Stimulated activated CD4-positive, alpha-beta T cell treated with anti-CD3 and anti-CD28 coated beads, TNF-alpha, amount 100 ng/mL, for 48 hours (primary cell): ENCODE measurements around the gene PTPN21.

Source experiments
- DNase-seq, 3 donors: peaks; one replicate each; pipeline ENCODE4 v3.0.0-alpha.2; 2020; ENCODE audit warnings: low read depth in 3 of 3

PTPN21 gene

DNA sequence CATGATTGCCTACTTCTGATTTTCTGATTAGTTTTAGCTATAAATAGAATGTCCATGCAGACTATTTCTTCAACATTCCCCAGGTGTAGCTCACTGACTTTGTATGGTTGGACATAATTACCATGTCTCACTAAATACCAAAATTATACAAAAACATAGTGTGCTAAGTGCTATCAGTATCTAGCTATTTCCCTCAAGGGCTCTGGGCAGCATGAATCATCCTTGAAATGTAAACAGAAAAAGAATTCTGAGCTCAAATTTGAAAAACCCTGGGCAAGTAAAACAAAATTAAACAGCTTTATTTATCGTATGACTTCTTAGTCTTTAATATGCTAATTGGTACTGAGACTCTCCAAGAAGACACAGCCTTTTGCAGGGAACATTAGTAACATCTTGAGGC, 86.4 kb downstream of the PTPN21 start:
- DNase-seq = no peak

DNA sequence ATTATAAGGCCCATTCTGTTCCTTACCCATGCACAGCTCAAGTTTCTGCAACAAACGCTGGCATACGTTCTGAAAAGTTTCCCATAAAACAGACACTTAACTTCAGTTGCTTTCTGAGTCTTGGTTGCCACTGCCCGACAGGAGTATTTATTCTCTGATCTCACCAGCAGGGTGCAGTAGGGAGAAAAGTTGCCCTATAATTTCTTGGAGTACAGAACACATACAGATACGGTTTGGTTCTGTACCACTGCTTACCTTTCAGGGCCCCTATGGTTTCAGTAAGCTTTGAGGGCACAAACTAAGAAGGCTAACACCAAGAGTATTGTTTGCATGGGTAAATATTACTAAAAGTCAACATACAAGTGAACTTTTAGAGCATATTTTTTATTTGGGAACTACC, 91.5 kb downstream of the PTPN21 start:
- peak in 1 of 3 donors; percentile 20 for DNase-seq

DNA sequence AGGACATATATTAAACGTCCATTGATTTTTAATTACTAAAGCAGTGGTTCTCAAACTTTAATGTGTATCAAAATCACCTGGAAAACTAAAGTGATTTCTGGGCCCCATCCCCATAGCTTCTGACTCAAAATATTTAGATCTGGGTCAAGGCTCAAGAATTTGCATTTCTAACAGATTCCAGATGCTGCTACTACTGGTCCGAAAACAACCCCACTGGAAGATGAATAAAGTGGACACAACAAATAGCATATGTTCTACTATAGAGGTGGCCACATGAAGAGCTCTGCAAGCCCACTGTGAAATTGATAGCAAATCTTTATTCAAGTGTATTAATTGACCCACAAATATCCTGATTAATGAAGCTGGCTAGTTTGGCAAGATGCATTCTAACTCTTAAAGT, 99.9 kb downstream of the PTPN21 start:
- DNase-seq = no peak

DNA sequence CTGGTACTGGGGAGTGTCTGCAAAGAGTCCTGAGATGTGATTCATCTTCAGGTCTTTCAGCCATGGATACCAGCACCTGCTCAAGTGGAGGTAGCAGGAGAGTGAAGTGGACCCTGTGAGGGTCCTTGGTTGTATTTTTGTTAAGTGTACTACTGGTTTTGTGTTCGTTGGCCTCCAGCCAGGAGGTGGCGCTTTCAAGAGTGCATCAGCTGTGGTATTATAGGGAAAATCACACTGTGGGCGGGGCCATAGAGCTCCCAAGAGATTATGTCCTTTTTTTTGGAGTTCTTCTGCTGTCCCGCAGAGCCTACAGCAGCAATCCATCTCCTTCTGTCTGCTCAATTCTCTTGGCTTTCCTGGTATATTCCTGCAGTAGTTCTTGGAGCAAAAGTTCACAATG, 102.6 kb downstream of the PTPN21 start:
- DNase-seq = no peak

DNA sequence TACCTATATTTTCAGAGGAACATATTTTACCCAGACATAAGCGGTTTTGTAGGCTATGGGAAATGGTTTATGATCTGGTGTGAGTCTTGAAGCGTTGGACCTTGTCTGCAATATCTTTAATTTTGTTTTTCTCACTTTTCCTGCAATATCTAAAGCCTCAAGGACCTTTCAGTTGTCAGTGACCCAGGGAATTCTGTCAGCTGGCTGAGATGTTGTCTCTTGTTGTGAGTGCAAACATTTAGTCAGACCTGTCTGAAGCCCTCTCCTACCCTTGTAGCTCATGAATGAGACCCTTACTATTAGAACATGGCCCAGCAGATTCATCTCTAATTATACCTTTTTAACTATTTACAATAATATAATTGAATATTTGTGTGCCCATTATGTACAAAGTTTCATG, 115.7 kb downstream of the PTPN21 start:
- DNase-seq = no peak

DNA sequence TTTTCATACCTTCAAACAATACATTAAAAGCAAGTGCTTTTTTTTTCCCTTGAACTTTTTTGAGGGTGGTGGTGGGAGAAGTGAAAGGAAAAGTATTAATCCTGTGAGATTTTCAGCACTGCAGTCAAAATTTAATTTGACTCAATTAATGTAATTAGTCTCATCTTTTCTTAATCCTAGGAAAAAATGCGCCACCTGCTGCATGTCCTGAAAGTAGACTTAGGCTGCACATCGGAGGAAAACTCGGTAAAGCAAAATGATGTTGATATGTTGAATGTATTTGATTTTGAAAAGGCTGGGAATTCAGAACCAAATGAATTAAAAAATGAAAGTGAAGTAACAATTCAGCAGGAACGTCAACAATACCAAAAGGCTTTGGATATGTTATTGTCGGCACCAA, 117.1 kb downstream of the PTPN21 start:
- no peak for DNase-seq

DNA sequence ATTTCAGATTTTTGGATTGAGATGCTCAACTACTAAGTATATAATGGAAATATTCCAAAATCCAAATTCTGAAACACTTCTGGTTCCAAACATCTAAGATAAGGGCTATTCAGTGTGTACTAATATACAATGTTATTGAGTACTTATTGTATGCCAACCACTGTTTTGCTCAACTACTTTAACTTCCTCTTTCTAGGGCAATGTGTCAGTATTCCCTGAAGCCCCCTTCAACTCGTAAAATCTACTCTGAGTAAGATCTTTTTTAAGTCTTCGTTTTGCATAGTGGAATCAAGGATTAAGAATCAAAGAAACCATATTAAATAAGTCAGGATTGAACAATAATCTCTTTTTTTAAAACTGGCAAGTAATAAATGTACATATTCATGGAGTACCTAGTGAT, 123.8 kb downstream of the PTPN21 start:
- DNase-seq = no peak

DNA sequence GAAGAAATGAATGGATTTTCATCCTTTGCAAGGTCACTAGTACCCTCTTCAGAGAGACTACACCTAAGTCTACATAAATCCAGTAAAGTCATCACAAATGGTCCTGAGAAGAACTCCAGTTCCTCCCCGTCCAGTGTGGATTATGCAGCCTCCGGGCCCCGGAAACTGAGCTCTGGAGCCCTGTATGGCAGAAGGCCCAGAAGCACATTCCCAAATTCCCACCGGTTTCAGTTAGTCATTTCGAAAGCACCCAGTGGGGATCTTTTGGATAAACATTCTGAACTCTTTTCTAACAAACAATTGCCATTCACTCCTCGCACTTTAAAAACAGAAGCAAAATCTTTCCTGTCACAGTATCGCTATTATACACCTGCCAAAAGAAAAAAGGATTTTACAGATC, 128.5 kb downstream of the PTPN21 start:
- no peak for DNase-seq

DNA sequence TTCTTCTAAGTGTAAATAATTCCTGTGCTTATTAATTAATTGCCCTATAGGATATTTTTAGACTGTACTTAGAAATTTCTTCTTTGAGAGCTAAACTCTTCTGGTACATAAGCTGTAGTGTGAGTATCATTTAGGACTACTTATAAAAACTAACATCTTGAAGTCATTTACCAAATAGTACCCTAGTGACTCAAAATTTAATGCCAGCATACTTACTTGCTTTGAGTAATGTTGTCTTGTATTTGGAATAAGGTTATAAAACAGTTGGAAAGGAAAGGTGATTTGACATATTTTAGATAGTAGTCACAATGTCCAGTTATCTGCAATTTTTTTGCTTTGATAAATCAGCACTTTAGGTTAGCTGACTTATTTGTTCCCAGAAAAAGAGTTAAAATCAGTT, 130.2 kb downstream of the PTPN21 start:
- DNase-seq = no peak

DNA sequence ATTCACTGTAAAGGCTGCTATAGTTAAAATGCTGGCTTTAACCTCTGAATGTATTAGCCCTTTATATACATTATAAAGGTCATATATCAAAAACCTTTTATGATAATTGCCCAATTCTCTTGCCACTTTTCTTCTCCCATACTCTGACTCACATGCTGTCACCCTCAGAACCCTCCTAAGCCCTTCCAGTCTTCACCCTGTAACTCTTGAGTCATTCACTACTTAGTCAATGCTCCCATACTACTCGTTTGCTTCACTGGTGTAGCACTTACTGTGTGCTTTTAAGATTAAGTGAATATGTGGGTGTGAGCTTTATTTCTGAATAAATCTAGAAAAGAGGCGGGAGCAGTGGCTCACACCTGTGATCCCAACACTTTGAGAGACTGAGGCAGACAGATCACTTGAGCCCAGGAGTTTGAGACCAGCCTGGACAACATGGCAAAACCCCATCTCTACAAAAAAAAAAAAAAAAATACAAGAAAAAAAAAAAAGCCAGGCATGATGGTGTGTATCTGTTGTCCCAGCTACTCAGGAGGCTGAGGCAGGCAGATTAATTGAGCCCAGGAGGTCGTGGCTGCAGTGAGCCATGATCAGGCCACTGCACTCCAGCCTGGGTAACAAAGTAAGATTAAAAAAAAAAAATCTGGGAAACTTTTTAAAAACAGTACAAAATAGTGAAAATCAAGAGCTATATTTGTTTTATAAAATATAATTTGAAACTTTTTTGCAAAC, 131.7 kb downstream of the PTPN21 start:
- DNase-seq = peak in 2 of 3 donors; percentile 0 to 4

DNA sequence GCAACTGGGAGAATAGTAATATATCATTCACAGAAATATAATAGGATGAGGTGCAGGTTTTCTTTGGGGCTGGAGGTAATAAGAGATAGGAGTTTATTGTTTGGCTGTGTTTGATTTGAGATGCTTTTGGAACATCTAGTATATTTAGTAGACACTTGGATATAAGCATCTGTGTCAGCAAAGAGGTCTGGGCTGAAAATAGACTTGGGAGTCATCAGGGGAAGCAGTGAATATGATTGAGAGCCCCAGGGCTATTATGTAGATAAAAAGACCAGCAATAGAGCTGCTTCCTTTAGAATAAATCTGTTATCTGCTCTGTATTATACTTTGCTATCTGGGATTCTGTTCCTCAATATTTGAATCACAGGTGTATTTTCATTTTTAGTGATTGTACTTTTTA, 132.8 kb downstream of the PTPN21 start:
- DNase-seq = no peak

DNA sequence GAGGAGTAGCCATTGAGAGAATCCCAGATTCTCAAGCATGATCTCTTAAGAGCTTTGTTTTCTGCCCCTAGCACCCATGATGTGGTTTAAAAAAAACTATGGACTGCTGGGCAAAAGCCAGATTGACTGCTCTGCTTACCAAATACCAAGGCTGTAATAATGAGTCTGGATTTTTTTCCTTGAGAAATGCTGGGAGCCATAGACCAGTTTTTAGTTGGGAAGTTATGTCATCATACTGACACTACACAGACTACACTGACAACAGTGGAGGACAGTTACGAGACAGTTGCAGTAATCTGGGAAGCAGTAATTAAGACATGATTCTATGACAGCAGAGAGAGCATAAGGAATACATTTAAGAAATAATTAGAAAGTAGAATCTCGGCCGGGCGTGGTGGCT, 133.5 kb downstream of the PTPN21 start:
- no peak for DNase-seq

DNA sequence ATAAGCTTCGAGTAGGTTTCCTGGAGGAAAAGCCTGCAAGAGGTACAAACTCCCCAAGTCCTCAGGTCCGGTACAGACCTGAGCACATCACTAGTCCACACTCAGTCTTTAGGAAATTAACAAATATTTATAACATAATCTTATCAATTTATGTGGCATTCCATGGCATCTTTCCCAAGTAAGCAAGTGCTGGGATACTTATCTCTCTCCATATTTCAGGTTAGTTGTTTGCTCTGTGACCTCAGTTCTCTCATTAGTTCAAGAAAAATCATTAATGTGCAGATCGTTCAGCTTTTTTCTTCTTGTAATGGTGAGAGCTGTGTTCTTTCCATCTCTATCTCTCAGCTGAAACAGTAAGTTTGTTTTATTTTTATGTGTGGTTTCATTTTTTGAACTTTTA, 134.6 kb downstream of the PTPN21 start:
- DNase-seq = no peak

DNA sequence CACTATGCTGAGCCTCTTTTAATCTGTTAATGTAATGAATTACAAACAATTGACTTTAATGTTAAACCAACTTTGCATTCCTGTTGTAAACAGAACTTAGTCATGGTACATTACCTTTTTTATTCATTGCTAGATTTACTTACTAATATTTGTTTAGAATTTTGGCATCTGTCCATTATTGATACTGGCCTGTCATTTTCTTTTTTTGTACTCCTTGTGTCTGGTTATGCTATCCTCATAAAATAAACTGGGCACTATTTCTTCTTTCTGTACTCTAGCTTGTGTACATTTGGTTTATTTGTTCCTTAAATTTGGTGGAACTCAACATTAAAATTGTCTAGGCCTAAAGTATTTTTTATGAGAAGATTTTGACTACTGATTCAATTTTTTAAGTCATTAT, 137.2 kb downstream of the PTPN21 start:
- DNase-seq = no peak
